Dedifferentiated amniotic fluid mesenchymal stem cell (primary cell): ENCODE data around the gene COG5.

Experiments used
- DNase-seq: peaks from one replicate; pipeline ENCODE4 v3.0.0-alpha.2; 2016; ENCODE audit errors: extremely low spot score

The COG5 gene

DNA sequence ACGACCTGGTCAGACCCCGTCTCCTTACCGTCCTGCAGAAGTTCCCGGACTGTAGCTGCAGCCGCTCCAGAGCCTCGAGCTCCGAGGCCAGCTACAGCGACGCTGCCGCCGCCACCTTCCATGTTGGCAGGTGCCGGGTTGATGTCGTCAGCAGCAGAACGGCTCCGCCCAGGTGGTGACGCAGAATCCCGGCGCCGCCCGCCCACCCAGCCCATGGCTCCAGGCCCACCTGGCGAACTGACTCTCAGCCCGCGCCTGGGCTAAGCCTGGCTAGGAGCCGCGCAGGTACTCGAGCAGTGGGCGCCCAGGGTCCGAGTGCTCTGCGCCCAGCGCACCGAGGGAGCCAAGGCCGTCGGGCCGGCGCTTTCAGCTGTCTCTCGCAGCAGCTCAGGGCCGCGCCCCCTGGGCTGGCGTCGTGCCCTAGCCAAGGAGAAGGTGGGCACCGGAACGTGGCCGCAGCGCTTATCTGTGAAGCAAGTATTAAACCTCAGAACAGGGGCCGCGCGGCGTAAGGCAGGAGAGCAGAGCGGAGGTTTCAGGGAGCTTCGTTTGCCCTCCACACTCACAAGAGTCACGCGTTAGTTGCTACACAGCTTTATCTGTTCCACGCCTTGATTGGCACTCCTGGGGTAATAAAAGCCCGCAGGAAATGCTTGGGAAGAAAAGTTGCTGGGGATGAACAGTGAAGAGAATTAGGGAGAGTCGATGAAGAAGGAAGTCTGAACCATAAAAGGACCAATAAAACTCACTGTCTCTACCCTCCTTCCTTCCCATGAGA lies at the start of gene COG5, which contains the start of gene DUS4L:
COG5 (minus strand) TSS at position 146 of the 778 bp plus-strand sequence; CDS start at position 122, 24 bp downstream.
DUS4L (plus strand) TSS at position 197 of the 778 bp plus-strand sequence. CDS start 3,100 bp downstream, outside the sequence.
- peak; percentile 46 for DNase-seq

DNA sequence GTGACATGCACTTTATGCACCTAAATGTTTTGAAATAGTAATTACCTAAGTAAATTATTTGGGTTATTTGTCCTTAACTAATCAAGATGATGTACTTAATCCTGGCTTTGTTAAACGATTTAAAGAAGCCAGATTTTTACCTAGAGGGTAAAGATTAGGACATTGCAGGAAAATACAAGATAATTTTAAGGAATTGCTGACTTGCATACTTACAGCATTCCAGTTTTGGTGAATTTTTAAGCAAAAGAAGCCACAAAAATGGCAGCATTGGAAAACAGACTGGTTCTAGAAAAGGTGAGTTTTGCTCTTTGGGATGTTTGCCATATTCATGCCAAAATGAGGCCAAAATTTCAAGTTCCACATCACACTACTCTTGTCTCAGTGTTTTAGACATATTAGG lies 49.7 kb upstream of the COG5 start:
- DNase-seq, result no peak

DNA sequence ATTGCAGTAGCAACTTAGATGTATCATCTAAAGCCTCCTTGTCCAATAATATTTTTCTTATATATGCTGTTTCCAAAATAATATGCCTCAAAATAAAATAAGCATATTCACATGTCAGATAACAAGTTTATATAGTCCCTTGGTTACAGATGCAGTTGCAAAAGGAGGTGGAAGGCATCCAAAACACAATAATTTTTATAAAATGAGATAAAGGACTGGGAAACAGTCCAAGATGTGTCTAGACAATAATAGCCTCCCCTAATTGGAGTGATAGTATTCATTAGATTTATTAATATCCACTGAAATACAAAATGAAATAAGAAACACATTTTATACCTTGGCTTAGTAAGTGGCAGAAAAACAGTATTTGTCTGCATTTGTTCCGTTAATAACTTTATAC lies 46.6 kb upstream of the COG5 start:
- DNase-seq, result no peak

DNA sequence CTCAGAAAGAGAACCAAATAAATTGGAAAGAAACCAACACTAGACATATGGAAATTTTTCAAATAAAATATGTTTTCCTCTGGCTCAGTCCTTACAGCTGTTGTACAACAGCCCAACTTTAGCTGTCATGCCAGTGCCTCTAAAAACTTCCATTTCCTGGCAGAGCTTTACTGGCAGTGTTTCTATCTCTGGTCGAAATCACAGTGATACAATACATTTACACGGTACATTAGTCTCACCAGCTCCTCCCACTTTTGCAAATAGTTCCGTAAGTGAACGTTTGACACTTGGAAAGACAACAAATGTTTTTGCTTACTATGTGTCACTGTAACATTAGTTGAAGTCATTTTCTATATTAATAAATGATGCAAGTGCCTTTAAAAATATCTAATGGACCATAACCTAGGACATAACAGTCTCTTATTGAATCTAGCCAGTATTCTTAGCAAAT lies 46.1 kb upstream of the COG5 start:
- DNase-seq, result no peak

DNA sequence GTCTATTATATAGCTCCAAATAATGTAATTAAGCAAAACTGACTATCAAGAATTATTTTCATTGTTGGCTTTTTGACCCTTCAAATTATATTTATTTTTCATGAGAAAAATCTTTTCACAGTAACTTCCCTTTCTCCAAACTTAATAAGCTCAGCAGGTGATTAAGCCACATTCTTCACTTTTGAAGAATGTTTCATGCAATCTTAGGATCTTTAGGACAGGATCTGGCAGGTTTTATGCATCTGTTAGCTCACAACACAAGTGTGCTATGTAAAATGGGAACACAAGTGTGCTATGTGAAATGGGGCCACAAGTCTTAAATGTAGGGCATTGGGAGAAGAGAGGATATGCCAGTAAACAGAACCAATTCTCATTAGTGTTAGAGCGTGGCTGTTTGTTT lies 42.6 kb upstream of the COG5 start:
- no peak for DNase-seq

DNA sequence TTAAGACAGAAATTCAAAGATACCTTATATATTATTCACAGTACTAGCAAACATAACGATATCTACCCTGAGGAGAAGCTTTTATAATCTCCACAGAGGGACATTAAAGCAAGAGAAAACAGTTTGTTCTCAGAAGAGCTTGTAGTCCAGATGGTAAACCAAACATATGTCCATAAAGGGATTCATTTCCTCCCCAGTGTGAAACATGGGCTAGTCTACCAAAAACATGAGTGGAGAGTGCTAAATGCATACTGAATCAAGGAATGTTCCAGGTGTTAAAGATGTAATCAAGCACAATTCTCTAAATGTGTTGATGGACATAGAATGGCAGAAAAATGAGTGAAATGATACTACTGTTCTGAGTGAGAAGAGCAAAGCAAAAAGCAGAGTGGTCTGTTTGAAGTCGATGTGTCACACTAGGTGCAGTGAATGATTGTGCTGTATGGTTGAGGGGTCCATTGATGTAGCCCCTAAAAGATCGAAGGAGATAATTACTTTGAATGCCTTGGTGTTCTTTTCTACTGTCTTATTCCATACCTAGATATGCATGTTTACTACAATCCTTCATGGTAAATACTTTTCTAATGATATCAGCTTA lies 41.6 kb upstream of the COG5 start:
- no peak for DNase-seq

DNA sequence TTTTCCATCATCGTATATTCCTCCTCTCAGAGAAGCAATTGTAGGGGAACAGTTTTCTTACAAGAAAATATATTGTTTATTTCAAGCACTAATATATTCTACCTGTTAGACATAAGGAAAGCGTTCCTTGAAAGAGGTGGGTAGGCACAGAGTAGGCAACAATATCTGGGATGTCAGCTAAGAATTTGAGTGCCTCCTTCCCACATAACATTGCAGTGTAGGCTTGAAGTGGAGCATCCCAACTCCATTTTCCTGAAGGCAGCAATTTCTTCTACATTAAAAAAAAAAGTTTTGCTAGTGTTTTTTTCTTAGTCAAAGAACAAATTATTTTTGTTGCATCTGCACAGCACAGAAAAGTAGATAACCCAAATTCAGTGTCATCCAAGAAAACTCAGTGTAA lies 37.1 kb upstream of the COG5 start:
- DNase-seq, result no peak

DNA sequence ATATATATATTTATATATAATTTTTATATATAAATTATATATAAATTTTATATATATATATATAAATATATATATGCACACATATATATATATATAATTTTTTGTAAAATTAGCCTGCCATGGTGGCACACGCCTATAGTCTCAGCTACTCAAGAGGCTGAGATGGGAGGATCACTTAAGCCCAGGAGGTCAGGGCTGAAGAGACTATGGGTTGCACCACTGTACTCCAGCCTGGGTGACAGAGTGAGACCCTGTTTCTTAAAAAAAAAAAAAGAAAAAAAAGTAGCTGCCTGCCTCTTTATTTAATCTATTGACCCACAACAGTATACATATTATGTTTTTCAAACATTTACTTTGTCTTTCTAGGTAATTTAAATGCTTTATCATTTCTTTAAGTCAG lies 35.5 kb upstream of the COG5 start:
- no peak for DNase-seq

DNA sequence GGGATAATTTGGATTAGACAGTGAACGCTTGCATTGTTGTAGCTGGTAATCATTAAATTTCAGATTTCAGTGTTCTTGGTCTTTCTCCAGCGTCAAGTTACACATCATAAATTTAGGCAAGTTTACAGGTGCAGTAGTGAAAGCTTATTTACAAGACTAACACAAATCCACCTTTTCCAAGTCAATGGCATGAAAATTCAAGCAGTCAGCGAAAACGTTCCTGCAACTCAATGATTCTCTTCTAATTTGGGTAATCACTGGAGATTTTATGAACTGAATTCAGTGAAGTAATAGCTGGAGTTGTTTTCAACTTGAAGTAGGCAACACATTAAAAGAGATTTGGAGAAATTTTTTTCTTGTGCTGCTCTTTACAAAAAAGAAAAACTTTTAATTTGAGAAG lies 34.2 kb upstream of the COG5 start:
- DNase-seq, result no peak

DNA sequence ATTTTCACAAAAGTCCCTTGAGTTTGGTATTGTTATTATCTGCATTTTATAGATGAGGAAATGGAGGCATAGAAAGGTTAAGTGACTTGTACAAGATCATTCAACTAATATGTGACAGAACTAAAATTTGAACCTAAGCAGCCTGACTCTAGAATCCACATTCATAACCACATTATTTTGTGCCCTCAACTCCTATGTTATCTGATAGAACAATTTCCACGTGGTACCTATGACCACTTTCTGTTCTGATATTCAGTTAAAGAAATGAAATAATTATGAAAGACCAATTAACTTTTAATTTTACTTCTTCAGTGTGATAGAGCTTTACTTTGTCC lies 33.8 kb upstream of the COG5 start:
- no peak for DNase-seq

DNA sequence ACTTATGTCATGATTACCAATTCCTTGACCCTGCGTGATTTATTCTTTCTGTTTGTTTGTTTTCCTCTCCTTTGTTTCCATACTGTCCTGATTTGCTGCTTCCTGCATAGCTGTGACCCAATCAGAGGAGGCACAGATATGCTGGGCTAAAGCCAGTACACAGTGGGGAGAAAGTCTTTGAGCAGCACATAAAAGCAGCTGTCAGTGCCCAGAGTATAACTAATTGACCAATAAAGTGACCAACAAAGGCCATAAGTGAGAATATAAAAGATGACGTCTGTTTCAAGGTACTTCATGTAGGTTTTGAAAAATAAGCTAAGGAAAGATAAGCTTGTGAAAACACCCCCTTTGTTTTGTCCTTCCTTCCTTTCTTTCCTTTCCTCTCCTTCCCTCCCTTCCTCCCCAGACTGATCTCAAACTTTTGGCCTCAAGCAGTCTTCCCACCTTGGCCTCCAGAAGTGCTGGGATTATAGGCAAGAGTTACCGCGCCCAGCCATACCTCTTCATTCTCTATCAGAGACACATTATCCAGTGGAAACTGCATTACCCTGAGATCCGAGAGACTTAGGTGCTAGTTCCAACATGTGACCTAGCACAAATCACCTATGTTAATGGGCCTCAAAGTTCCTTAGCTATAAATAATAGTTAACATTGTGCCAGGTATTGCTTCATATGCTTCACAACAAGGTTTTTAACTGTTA lies 33.3 kb upstream of the COG5 start:
- no peak for DNase-seq

DNA sequence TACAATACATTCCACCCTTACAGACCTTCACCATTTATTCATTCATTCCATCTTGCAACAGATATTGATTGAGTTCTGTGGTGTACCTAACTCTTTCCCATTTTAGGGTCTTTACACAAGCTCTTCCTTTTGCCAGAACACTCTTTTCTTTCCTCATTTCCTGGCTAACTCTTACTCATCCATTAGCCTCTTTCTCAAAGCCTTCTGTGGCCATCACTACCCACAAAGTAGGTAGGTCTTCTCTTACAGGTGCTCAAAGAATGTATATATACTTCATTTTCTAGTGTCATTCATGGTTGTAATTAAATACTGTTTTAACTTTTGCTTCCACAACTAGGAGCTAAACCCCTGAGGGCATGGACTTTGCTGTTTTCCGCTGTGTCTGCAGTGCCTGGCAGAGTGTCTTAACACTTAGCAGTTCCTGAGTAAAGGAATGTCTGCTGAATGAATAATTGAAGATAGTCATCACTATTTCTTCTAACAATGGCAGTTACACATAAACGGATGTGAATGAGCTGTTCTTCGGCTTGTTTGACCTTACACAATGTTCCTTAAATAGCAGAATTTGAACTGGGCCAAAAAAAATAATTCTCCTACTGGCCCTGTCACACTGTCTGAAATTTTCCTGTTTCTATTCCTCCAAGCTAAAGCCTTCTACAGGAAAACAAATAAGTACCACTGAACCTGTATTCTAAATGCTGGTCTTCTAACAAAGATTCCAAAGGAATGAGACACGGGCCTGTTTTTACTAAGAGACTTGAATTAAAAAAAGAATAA lies 31.4 kb upstream of the COG5 start:
- peak; percentile 81 for DNase-seq

DNA sequence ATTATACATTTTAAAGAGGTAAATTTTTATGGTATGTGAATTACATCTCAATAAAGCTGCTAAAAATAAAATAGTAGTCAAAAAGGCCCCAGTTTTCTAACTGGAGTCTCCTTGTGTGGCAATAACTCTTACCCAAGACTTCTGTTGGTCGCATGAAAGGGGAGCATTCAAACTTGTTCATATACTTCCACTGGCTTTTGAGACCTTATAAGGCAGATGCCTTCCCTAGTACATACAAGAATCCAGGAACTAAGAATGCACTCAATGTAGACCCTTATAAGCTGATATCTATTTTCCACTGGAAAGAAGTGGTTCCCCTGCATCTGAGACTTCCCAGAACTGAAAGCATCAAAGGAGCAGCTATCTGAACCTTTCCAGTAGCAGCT lies 29.3 kb upstream of the COG5 start:
- DNase-seq, result no peak

DNA sequence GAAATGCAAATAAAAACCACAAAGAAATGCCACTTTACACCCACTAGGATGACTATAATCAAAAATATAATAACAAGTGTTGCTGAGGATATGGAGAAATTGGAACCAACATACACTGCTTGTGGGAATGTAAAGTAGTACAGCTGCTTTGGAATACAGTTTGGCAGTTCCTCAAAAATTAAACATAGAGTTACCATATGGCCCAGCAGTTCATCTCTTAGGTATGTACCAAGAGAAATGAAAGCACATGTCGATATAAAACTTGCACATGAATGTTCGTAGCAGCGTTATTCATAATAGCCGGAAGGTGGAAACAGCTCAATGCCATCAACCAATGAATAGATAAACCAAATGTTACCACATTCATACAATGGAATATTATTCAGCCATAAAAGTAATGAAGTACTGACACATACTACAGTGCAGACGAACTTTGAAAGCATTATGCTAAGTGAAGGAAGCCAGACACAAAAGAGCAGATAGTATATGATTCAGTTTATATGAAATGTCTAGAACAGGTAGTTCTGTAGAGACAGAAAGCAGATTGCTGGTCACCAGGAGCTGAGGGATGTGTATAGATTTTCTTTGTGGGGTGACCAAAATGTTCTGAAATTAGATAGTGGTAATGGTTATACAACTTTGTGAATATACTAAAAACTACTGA lies 28.8 kb upstream of the COG5 start:
- peak; percentile 54 for DNase-seq

DNA sequence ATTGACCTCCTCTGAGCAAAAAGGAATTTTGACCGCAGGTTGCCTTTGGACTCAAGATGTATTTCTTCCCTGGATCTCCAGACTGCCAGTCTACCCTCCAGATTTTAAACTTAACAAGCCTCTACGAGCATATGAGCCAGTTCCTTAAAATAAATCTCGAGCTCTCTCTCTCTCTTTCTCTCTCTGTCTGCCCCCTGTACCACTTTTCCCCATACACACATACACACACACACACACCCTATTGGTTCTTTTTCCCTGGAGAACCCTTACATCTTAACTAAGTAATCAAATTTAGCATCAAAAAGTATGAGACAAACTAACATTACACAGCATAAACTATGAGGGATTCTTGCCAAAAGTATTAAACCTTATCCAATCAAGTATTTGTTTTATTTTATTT lies 27.7 kb upstream of the COG5 start:
- DNase-seq, result no peak

DNA sequence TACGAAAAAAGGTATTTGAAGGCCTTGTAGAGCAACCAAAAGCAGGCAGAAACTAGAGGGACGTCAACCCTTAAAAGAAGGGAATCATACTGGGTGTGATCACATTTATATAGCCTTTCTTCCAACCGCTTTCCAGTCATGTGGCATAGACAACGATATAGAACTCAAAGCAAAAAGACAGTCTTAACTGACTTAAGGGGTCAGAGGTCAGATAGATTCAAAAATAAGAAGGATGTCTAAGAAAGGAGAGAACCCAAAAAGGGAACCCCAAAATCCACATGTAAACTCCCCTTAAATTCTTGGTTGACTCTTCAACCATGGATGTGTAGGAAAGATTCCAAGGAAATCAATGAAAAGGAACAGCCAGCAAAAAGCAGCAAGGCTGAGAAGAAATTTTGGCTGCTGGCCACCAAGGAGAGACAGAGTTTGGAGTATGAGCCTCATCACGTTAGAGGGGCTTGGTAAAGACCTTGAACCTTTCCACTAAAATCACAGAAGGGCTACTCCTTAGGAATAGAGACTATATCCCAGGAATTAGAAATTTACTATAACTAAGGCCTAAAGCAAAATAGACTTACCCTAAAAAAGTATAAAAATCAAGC lies 24.9 kb upstream of the COG5 start:
- DNase-seq, result no peak

DNA sequence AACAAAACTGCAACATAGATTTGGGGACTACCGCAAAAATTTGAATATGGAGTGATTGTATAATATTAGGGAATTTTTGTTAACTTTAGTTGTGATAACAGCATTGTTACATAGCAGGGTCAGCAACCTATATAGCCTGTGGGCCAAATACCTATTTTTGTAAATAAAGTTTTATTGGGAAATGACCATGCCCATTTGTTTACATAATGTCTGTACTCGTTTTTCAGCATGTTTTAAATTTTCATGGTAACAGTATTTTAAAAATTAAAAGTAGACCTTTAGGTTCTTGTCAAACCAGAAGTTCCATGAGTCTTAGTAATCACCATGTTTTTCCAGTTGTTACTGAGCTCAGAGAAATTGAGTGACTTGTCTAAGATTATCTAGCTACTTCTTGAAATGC lies 21.0 kb upstream of the COG5 start:
- no peak for DNase-seq

DNA sequence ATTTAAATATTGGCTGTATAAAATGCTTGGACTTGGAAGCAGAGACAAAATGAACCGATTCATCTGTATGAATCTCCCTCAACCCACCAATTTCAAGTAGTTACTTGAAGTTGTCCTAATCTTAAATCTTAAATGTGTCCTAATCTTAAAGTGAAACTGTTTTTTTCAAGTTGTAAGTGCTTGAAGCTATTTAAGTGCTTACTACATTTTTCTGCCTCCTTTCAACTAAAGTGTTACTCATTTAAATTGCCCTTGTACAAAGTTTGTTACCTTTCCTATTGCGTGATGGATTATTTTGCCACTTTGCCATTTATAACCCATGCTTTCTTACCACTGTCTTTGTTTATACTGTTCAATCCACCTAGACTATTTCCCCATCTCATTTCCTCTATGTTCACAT lies 19.2 kb upstream of the COG5 start:
- DNase-seq, result no peak

DNA sequence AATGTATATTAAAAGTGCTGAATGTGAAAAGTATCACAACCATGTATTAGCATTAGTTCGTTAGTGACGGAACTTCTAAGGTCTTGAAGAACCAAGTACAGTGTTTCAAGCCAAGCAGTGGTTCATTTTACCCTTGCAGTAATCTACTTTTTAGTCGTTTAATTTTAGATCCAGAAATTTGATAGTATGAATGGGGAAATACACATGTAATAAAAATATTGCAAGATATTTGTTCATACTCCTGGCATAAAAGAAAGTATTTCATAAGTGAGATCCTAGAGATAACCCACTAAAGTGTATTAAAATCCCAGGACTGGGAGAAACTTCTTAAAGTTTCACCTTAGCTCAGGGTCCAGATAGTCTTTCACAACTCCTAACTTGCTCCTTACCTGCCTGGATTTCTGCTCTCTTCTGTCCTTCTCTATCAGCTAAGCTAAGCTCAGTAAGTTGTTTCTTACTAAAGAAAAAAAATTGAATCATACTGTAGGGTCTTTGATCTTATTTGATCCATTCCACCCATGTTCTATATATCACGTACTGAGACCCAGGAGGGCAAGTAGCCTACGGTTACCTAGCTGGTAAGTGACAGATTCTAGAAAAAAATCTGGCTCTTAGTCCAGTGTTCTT lies 17.8 kb upstream of the COG5 start:
- peak; percentile 18 for DNase-seq

DNA sequence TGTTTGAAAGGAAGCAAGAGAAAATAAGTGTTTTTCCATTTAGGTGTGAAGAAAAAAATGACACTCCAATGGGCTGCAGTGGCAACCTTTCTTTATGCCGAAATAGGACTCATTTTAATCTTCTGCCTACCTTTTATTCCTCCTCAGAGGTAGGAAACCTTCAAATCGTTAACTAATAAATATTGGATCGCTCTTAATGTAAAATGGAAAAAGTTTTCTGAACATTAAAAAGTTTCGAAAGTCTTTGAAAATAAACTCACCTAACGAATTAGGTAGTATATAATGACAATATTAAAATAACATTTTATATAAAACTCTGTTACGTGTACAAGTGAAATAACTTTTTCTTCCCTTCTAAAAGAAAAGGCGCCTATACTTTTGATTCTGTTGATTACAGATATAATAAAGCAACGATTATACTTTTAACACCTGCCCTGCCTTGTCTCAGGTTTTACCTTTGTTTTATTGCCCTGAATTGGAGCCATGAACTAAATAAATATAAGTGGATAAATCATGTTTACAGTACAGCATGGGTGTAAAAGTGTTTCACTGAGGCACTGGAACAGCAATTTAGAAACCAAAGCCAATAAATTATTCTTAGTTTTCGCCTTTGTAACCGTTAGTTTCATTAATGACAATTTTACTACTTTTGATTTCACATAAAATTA lies 17.1 kb upstream of the COG5 start:
- DNase-seq, result no peak
